ENCODE data around the gene ZNF232.
"Not testable (repeated sequence)": the region's sequence is repeated elsewhere in the genome, so short reads cannot be mapped to it uniquely, and the experiment has no call there.

ZNF232 gene

GRCh38 chr17:5133311-5133710, 21.6 kb upstream of the ZNF232 start:
- CTCF ChIA-PET = no interaction called here
- no peak for DNase-seq
- no peaks in the 10 kb centered on the region for H3K4me1 ChIP-seq (ENCODE audit: control extremely low read depth in 1 of 4, control insufficient read depth in 4 of 4, insufficient read depth in 4 of 4, low read length in 3 of 4)
- POLR2A ChIA-PET = no interaction called here
- no peak overlapping the region for H3K27ac ChIP-seq (ENCODE audit: insufficient read depth in 1 of 2, low read depth in 1 of 2, low read length in 2 of 2, poor library complexity in 1 of 2, severe bottlenecking in 2 of 2)
- no peaks in the 10 kb centered on the region for H3K9me3 ChIP-seq (ENCODE audit: control extremely low read depth in 1 of 5, control insufficient read depth in 4 of 5, insufficient read depth in 2 of 5, low read depth in 1 of 5, low read length in 4 of 5)
- WGBS (ENCODE audit: insufficient coverage) = 100% methylated on average over 5 of the region's 8 CpGs
- H3K36me3 ChIP-seq (ENCODE audit: control insufficient read depth in 4 of 4, insufficient read depth in 4 of 4, low read length in 3 of 4) = no peaks in the 10 kb centered on the region
- H3K27me3 ChIP-seq (replicated peaks in 2 of 5; ENCODE audit: control insufficient read depth in 4 of 5, insufficient read depth in 5 of 5, low read length in 4 of 5) = peaks cover 0 to 1% (median 0%) of the 10 kb centered on the region in 5 experiments
- no peak overlapping the region for H3K4me3 ChIP-seq (ENCODE audit: control insufficient read depth in 1 of 7, extremely low read depth in 1 of 7, insufficient read depth in 4 of 7, low read depth in 2 of 7, low read length in 6 of 7)

- 91% methylated on average over 12 of the region's 15 CpGs for WGBS (ENCODE audit: insufficient coverage)
- H3K27ac ChIP-seq (ENCODE audit: insufficient read depth in 1 of 2, low read depth in 1 of 2, low read length in 2 of 2, poor library complexity in 1 of 2, severe bottlenecking in 2 of 2) = not testable (repeated sequence)
Measured at GRCh38 chr17:5132503-5133225, 21.0 kb upstream of the ZNF232 start.

GRCh38 chr17:5131799-5132502, 20.3 kb upstream of the ZNF232 start:
- not testable (repeated sequence) for H3K27me3 ChIP-seq (replicated peaks in 2 of 5; ENCODE audit: control insufficient read depth in 4 of 5, insufficient read depth in 5 of 5, low read length in 4 of 5)

More at GRCh38 chr17:5132503-5133225, 21.0 kb upstream of the ZNF232 start:
- DNase-seq; H3K27me3 ChIP-seq (replicated peaks in 2 of 5; ENCODE audit: control insufficient read depth in 4 of 5, insufficient read depth in 5 of 5, low read length in 4 of 5); CTCF ChIA-PET; H3K36me3 ChIP-seq (ENCODE audit: control insufficient read depth in 4 of 4, insufficient read depth in 4 of 4, low read length in 3 of 4); H3K9me3 ChIP-seq (ENCODE audit: control extremely low read depth in 1 of 5, control insufficient read depth in 4 of 5, insufficient read depth in 2 of 5, low read depth in 1 of 5, low read length in 4 of 5); POLR2A ChIA-PET; H3K4me3 ChIP-seq (ENCODE audit: control insufficient read depth in 1 of 7, extremely low read depth in 1 of 7, insufficient read depth in 4 of 7, low read depth in 2 of 7, low read length in 6 of 7); H3K4me1 ChIP-seq (ENCODE audit: control extremely low read depth in 1 of 4, control insufficient read depth in 4 of 4, insufficient read depth in 4 of 4, low read length in 3 of 4): not testable (repeated sequence)

GRCh38 chr17:5131146-5131715, 19.6 kb upstream of the ZNF232 start:
- no peak for DNase-seq
- Histone ChIP-seq H3K27ac (ENCODE audit: insufficient read depth in 1 of 2, low read depth in 1 of 2, low read length in 2 of 2, poor library complexity in 1 of 2, severe bottlenecking in 2 of 2) (no peak overlapping the region), H3K4me3 (ENCODE audit: control insufficient read depth in 1 of 7, extremely low read depth in 1 of 7, insufficient read depth in 4 of 7, low read depth in 2 of 7, low read length in 6 of 7) (no peak overlapping the region), H3K36me3 (ENCODE audit: control insufficient read depth in 4 of 4, insufficient read depth in 4 of 4, low read length in 3 of 4) (no peaks in the 10 kb centered on the region), H3K9me3 (ENCODE audit: control extremely low read depth in 1 of 5, control insufficient read depth in 4 of 5, insufficient read depth in 2 of 5, low read depth in 1 of 5, low read length in 4 of 5) (no peaks in the 10 kb centered on the region), H3K4me1 (ENCODE audit: control extremely low read depth in 1 of 4, control insufficient read depth in 4 of 4, insufficient read depth in 4 of 4, low read length in 3 of 4) (no peaks in the 10 kb centered on the region), H3K27me3 (replicated peaks in 2 of 5; ENCODE audit: control insufficient read depth in 4 of 5, insufficient read depth in 5 of 5, low read length in 4 of 5) (peaks cover 0 to 1% (median 0%) of the 10 kb centered on the region in 5 experiments)
- 100% methylated on average over 5 of the region's 7 CpGs for WGBS (ENCODE audit: insufficient coverage)
- POLR2A ChIA-PET = no interaction called here
- CTCF ChIA-PET = no interaction called here

More at GRCh38 chr17:5131799-5132502, 20.3 kb upstream of the ZNF232 start:
- H3K9me3 ChIP-seq (ENCODE audit: control extremely low read depth in 1 of 5, control insufficient read depth in 4 of 5, insufficient read depth in 2 of 5, low read depth in 1 of 5, low read length in 4 of 5); DNase-seq; POLR2A ChIA-PET; H3K27ac ChIP-seq (ENCODE audit: insufficient read depth in 1 of 2, low read depth in 1 of 2, low read length in 2 of 2, poor library complexity in 1 of 2, severe bottlenecking in 2 of 2); H3K36me3 ChIP-seq (ENCODE audit: control insufficient read depth in 4 of 4, insufficient read depth in 4 of 4, low read length in 3 of 4); CTCF ChIA-PET; H3K4me1 ChIP-seq (ENCODE audit: control extremely low read depth in 1 of 4, control insufficient read depth in 4 of 4, insufficient read depth in 4 of 4, low read length in 3 of 4); H3K4me3 ChIP-seq (ENCODE audit: control insufficient read depth in 1 of 7, extremely low read depth in 1 of 7, insufficient read depth in 4 of 7, low read depth in 2 of 7, low read length in 6 of 7): not testable (repeated sequence)
- WGBS (ENCODE audit: insufficient coverage) = 93% methylated on average over 15 of the region's 16 CpGs

- H3K27ac ChIP-seq (ENCODE audit: insufficient read depth in 1 of 2, low read depth in 1 of 2, low read length in 2 of 2, poor library complexity in 1 of 2, severe bottlenecking in 2 of 2); CTCF ChIA-PET; H3K9me3 ChIP-seq (ENCODE audit: control extremely low read depth in 1 of 5, control insufficient read depth in 4 of 5, insufficient read depth in 2 of 5, low read depth in 1 of 5, low read length in 4 of 5); H3K27me3 ChIP-seq (replicated peaks in 2 of 5; ENCODE audit: control insufficient read depth in 4 of 5, insufficient read depth in 5 of 5, low read length in 4 of 5); H3K4me1 ChIP-seq (ENCODE audit: control extremely low read depth in 1 of 4, control insufficient read depth in 4 of 4, insufficient read depth in 4 of 4, low read length in 3 of 4); DNase-seq; POLR2A ChIA-PET; H3K4me3 ChIP-seq (ENCODE audit: control insufficient read depth in 1 of 7, extremely low read depth in 1 of 7, insufficient read depth in 4 of 7, low read depth in 2 of 7, low read length in 6 of 7); H3K36me3 ChIP-seq (ENCODE audit: control insufficient read depth in 4 of 4, insufficient read depth in 4 of 4, low read length in 3 of 4): not testable (repeated sequence)
- WGBS (ENCODE audit: insufficient coverage) = 100% methylated on average over 1 of the region's 5 CpGs
Measured at GRCh38 chr17:5130687-5131086, 19.0 kb upstream of the ZNF232 start.

- H3K4me3 ChIP-seq (ENCODE audit: control insufficient read depth in 1 of 7, extremely low read depth in 1 of 7, insufficient read depth in 4 of 7, low read depth in 2 of 7, low read length in 6 of 7); POLR2A ChIA-PET; H3K27ac ChIP-seq (ENCODE audit: insufficient read depth in 1 of 2, low read depth in 1 of 2, low read length in 2 of 2, poor library complexity in 1 of 2, severe bottlenecking in 2 of 2); CTCF ChIA-PET; DNase-seq; H3K4me1 ChIP-seq (ENCODE audit: control extremely low read depth in 1 of 4, control insufficient read depth in 4 of 4, insufficient read depth in 4 of 4, low read length in 3 of 4); H3K36me3 ChIP-seq (ENCODE audit: control insufficient read depth in 4 of 4, insufficient read depth in 4 of 4, low read length in 3 of 4); H3K27me3 ChIP-seq (replicated peaks in 2 of 5; ENCODE audit: control insufficient read depth in 4 of 5, insufficient read depth in 5 of 5, low read length in 4 of 5); H3K9me3 ChIP-seq (ENCODE audit: control extremely low read depth in 1 of 5, control insufficient read depth in 4 of 5, insufficient read depth in 2 of 5, low read depth in 1 of 5, low read length in 4 of 5): not testable (repeated sequence)
- WGBS (ENCODE audit: insufficient coverage) = 98% methylated on average over 10 of the region's 10 CpGs
Measured at GRCh38 chr17:5130261-5130660, 18.6 kb upstream of the ZNF232 start.

- H3K27me3 ChIP-seq (replicated peaks in 2 of 5; ENCODE audit: control insufficient read depth in 4 of 5, insufficient read depth in 5 of 5, low read length in 4 of 5); DNase-seq; H3K27ac ChIP-seq (ENCODE audit: insufficient read depth in 1 of 2, low read depth in 1 of 2, low read length in 2 of 2, poor library complexity in 1 of 2, severe bottlenecking in 2 of 2); H3K36me3 ChIP-seq (ENCODE audit: control insufficient read depth in 4 of 4, insufficient read depth in 4 of 4, low read length in 3 of 4); POLR2A ChIA-PET; H3K9me3 ChIP-seq (ENCODE audit: control extremely low read depth in 1 of 5, control insufficient read depth in 4 of 5, insufficient read depth in 2 of 5, low read depth in 1 of 5, low read length in 4 of 5); H3K4me3 ChIP-seq (ENCODE audit: control insufficient read depth in 1 of 7, extremely low read depth in 1 of 7, insufficient read depth in 4 of 7, low read depth in 2 of 7, low read length in 6 of 7); H3K4me1 ChIP-seq (ENCODE audit: control extremely low read depth in 1 of 4, control insufficient read depth in 4 of 4, insufficient read depth in 4 of 4, low read length in 3 of 4); CTCF ChIA-PET: not testable (repeated sequence)
- WGBS (ENCODE audit: insufficient coverage) = 99% methylated on average over 8 of the region's 8 CpGs
Measured at GRCh38 chr17:5129770-5130169, 18.1 kb upstream of the ZNF232 start.
